Peyer's patch (tissue), 4 donors: Measurements from ENCODE around the gene USP33.

Experiments
- POLR2A ChIP-seq, 2 donors: fragments of 450-650 bp; IDR thresholded peaks; one replicate each; pipeline ENCODE4 v1.5.1; 2017; ENCODE audit warnings: antibody characterized with exemption in 2 of 2, mild to moderate bottlenecking in 2 of 2, moderate library complexity in 2 of 2
- TF ChIP-seq, protein P1 (sequence below), 6 experiments: fragments of 450-650 bp in 4 of 6; fragments of 200-600 bp in 2 of 6; sonication (generic) in 1 of 6; IDR thresholded peaks; one replicate each; pipeline ENCODE4 v1.5.1; 2017 to 2019; ENCODE audit warnings: antibody characterized with exemption in 6 of 6, mild to moderate bottlenecking in 3 of 6, moderate library complexity in 1 of 6

DNA sequence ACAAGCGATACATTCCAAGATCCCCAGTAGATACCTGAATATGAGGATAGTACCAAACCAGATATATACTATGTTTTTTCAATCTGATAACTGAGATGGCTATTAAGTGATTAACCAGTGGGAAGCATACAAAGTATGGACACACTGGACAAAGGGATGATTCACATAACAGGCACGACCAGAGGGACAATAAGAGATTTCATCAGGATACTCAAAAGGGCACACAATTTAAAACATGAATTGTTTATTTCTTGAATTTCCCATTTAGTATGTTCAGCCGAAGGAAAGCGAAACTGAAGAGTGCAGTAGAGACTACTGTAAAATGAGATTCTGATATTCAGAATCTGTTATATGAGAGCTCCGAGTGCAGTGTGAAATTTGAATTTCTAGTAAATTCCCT, 87.8 kb downstream of the USP33 start:
- TF ChIP-seq, protein P1, sequence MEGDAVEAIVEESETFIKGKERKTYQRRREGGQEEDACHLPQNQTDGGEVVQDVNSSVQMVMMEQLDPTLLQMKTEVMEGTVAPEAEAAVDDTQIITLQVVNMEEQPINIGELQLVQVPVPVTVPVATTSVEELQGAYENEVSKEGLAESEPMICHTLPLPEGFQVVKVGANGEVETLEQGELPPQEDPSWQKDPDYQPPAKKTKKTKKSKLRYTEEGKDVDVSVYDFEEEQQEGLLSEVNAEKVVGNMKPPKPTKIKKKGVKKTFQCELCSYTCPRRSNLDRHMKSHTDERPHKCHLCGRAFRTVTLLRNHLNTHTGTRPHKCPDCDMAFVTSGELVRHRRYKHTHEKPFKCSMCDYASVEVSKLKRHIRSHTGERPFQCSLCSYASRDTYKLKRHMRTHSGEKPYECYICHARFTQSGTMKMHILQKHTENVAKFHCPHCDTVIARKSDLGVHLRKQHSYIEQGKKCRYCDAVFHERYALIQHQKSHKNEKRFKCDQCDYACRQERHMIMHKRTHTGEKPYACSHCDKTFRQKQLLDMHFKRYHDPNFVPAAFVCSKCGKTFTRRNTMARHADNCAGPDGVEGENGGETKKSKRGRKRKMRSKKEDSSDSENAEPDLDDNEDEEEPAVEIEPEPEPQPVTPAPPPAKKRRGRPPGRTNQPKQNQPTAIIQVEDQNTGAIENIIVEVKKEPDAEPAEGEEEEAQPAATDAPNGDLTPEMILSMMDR (IDR thresholded peaks at IDR 0.05), result no peak
- no peak for TF ChIP-seq POLR2A (IDR thresholded peaks at IDR 0.05)
